ENCODE results near the gene AGTRAP. TPM values are rescaled to one million over a fixed set of nuclear protein-coding genes. Genes with fewer than 3 reads are reported as not detected.
A peak's percentile ranks its signal among the peaks of the same experiment; 100 is the strongest.

The AGTRAP gene
- total and polyA plus RNA-seq, 7 experiments from 2014 or later = 28.2 to 108 (median 36.2) TPM

DNA sequence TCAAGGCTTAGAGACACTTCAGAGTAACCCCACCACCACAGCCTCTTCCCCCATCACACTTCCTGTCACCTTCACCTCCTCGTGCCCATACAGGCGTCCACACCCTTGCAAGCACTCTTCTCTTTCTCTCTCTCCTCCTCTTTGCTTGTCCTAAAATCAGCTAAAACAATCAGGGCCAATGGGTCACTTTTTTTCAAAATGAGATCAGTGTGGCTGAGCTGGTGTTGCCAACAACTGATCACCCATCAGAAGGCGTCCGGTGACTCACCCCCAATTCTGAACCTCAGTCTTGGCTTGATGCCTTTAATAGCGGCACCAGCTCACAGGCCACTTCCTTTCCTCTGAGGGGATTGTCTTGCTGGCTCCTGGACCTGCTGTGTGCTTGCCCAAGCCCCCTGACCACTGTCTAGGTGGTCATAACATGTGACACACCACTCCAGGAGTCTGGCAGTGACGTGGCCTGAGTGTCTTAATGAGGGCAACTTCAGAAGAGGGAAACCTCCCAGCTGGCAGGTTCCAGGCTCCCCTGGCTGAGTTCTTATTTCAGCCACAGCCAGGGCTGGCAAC, 42.8 kb upstream of the AGTRAP start:
- no peaks in the 10 kb centered on the region for H3K36me3 ChIP-seq (ENCODE audit: control insufficient read depth in 2 of 3, insufficient read depth in 3 of 3, low read length in 3 of 3)
- intact Hi-C loops (cut with micrococcal nuclease) = no loop called here
- no peak overlapping the region for H3K27ac ChIP-seq (ENCODE audit: low read depth, low read length)
- H3K9me3 ChIP-seq (ENCODE audit: control insufficient read depth in 2 of 3, low read length in 3 of 3) = no peaks in the 10 kb centered on the region
- CTCF ChIA-PET = no interaction called here
- H3K4me1 ChIP-seq (ENCODE audit: control insufficient read depth in 2 of 2, insufficient read depth in 2 of 2, low read length in 2 of 2) = peaks cover 11 to 24% of the 10 kb centered on the region in 2 donors
- no peaks in the 10 kb centered on the region for H3K27me3 ChIP-seq (ENCODE audit: control insufficient read depth in 2 of 2, insufficient read depth in 2 of 2, low read length in 2 of 2)
- peaks cover 0 to 2% (median 0%) of the 10 kb centered on the region in 5 donors for H3K36me3 Mint-ChIP-seq
- H3K4me3 Mint-ChIP-seq = peak overlapping the region; percentile 16 to 92 (median 64)
- peak; percentile 72 for ATAC-seq
- peaks cover 35 to 60% (median 38%) of the 10 kb centered on the region in 5 donors for H3K27me3 Mint-ChIP-seq
- H3K4me3 ChIP-seq (ENCODE audit: low read length) = no peak overlapping the region
- peak overlapping the region in 3 of 9 donors; percentile 13 to 67 (median 59) for H3K27ac Mint-ChIP-seq
- POLR2A ChIA-PET = interaction anchor here (0.6 kb wide), 1 partner anchor 1893 kb away, joined by 4 read pairs; no protein-coding TSS in a partner anchor
- H3K4me1 Mint-ChIP-seq = peaks cover 20 to 33% (median 23%) of the 10 kb centered on the region in 7 donors
- peaks cover 0 to 1% (median 0%) of the 10 kb centered on the region in 11 donors for H3K9me3 Mint-ChIP-seq
- peak in 5 of 9 donors; percentile 16 to 29 (median 17) for DNase-seq

DNA sequence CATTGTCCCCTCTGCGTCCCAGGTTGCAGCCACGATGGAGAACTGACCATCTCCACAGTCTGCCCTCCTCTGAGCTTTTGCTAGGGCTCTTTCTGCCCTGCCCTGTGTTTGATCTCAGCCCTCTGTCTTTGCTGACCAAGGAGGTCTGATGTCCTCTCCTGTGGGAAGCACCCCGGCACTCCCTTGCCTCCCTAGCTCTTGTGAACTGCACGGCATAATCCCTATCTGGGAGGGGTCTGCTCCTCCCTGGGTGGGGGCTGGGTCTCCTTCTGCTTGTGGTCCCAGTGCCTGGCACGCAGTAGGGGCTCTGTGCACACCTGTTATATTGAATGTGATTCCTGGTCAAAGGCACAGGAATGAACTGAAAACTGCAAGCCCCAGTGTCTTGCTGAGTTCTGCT, 42.0 kb upstream of the AGTRAP start:
- Histone ChIP-seq H3K27me3 (ENCODE audit: control insufficient read depth in 2 of 2, insufficient read depth in 2 of 2, low read length in 2 of 2) (no peaks in the 10 kb centered on the region), H3K27ac (ENCODE audit: low read depth, low read length) (no peak overlapping the region), H3K4me1 (ENCODE audit: control insufficient read depth in 2 of 2, insufficient read depth in 2 of 2, low read length in 2 of 2) (peaks cover 11 to 24% of the 10 kb centered on the region in 2 donors), H3K9me3 (ENCODE audit: control insufficient read depth in 2 of 3, low read length in 3 of 3) (no peaks in the 10 kb centered on the region), H3K4me3 (ENCODE audit: low read length) (no peak overlapping the region), H3K36me3 (ENCODE audit: control insufficient read depth in 2 of 3, insufficient read depth in 3 of 3, low read length in 3 of 3) (no peaks in the 10 kb centered on the region)
- ATAC-seq (no peak), DNase-seq (no peak)
- Mint-ChIP-seq H3K36me3 (peaks cover 0 to 2% (median 0%) of the 10 kb centered on the region in 5 donors), H3K4me1 (peaks cover 20 to 33% (median 23%) of the 10 kb centered on the region in 7 donors), H3K4me3 (peak overlapping the region in 5 of 10 donors; percentile 9 to 63 (median 22)), H3K9me3 (peaks cover 0 to 1% (median 0%) of the 10 kb centered on the region in 11 donors), H3K27ac (peak overlapping the region in 1 of 9 donors; percentile 13), H3K27me3 (peaks cover 28 to 58% (median 34%) of the 10 kb centered on the region in 5 donors)
- ChIA-PET CTCF (interaction anchor here (0.5 kb wide), 1 partner anchor 37 kb away, joined by 3 read pairs; no protein-coding TSS in a partner anchor), POLR2A (no interaction called here)
- intact Hi-C loops (cut with micrococcal nuclease) = no loop called here

DNA sequence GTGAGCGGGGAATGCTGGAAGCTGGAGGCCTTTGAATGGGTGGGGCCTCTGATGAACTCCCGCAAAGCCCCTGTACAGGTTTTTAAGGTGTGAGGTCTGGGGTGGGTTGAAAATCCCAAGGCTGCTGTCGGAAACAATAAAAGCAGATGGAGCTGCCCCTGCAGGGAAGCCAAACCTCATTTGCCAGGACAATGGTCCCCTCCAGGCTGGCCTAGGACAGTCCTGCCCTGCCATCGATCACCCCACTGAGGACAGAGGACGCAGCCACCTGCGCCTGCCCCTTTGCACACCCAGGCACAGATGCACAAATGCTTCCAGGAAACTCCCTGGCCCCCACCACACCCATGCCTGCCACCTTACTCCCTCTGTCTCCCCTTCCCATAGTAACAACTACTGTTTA, 40.1 kb upstream of the AGTRAP start:
- Mint-ChIP-seq H3K27ac (peak overlapping the region in 1 of 9 donors; percentile 25), H3K27me3 (peaks cover 15 to 43% (median 21%) of the 10 kb centered on the region in 5 donors), H3K36me3 (peaks cover 0 to 2% (median 0%) of the 10 kb centered on the region in 5 donors), H3K4me3 (no peak overlapping the region), H3K9me3 (peaks cover 0 to 1% (median 0%) of the 10 kb centered on the region in 11 donors), H3K4me1 (peaks cover 14 to 22% (median 16%) of the 10 kb centered on the region in 7 donors)
- peaks cover 6 to 19% of the 10 kb centered on the region in 2 donors for H3K4me1 ChIP-seq (ENCODE audit: control insufficient read depth in 2 of 2, insufficient read depth in 2 of 2, low read length in 2 of 2)
- intact Hi-C loops (cut with micrococcal nuclease) = no loop called here
- no peaks in the 10 kb centered on the region for H3K36me3 ChIP-seq (ENCODE audit: control insufficient read depth in 2 of 3, insufficient read depth in 3 of 3, low read length in 3 of 3)
- ChIA-PET POLR2A (no interaction called here), CTCF (no interaction called here)
- no peak for DNase-seq
- ATAC-seq = no peak
- H3K9me3 ChIP-seq (ENCODE audit: control insufficient read depth in 2 of 3, low read length in 3 of 3) = no peaks in the 10 kb centered on the region
- H3K4me3 ChIP-seq (ENCODE audit: low read length) = no peak overlapping the region
- no peaks in the 10 kb centered on the region for H3K27me3 ChIP-seq (ENCODE audit: control insufficient read depth in 2 of 2, insufficient read depth in 2 of 2, low read length in 2 of 2)
- H3K27ac ChIP-seq (ENCODE audit: low read depth, low read length) = no peak overlapping the region

DNA sequence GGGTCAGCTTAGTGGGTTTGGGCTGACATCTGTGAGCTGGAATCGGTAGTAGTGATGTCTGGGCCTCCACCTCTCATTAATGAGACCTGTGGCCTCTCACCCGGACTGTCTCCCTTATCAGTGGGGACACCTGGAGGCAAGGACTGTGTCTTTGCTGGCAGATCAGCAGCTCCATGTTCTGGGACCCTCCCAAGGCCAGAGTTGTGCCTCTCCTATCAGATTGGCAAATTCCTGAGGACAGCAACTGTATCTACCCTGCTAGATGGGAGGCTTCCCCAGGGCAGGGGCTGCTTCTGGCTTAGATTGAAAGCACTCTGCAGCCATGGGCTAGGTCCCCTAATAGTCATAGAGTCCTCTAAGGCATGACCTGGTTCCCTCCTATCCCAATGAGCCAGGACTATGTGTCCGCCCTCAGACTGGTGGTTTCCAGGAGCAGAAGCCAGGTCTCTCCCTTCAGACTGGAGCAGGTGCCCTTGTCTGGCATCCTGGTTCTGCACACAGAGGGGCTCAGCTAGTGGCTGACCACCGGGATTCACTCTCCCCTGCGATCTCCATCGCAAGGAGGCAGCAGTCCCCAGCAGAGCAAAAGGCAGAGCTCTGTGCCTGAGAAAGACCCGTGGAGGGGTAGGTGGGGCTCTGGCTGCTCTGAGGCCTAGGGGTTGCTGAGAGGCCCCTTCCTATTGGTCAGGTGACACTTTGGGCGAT, 38.6 kb upstream of the AGTRAP start:
- ChIA-PET POLR2A (no interaction called here), CTCF (interaction anchor here (0.7 kb wide), 1 partner anchor 1291 kb away, joined by 4 read pairs; no protein-coding TSS in a partner anchor)
- DNase-seq (no peak), ATAC-seq (no peak)
- Mint-ChIP-seq H3K4me1 (peaks cover 9 to 18% (median 14%) of the 10 kb centered on the region in 7 donors), H3K27ac (no peak overlapping the region), H3K4me3 (no peak overlapping the region), H3K9me3 (peaks cover 0 to 1% (median 0%) of the 10 kb centered on the region in 11 donors), H3K36me3 (peaks cover 0 to 2% (median 0%) of the 10 kb centered on the region in 5 donors), H3K27me3 (peaks cover 14 to 44% (median 18%) of the 10 kb centered on the region in 5 donors)
- H3K9me3 ChIP-seq (ENCODE audit: control insufficient read depth in 2 of 3, low read length in 3 of 3) = no peaks in the 10 kb centered on the region
- H3K4me3 ChIP-seq (ENCODE audit: low read length) = no peak overlapping the region
- H3K27ac ChIP-seq (ENCODE audit: low read depth, low read length) = no peak overlapping the region
- no peaks in the 10 kb centered on the region for H3K27me3 ChIP-seq (ENCODE audit: control insufficient read depth in 2 of 2, insufficient read depth in 2 of 2, low read length in 2 of 2)
- intact Hi-C loops (cut with micrococcal nuclease) = no loop called here
- no peaks in the 10 kb centered on the region for H3K36me3 ChIP-seq (ENCODE audit: control insufficient read depth in 2 of 3, insufficient read depth in 3 of 3, low read length in 3 of 3)
- H3K4me1 ChIP-seq (ENCODE audit: control insufficient read depth in 2 of 2, insufficient read depth in 2 of 2, low read length in 2 of 2) = peaks cover 4 to 13% of the 10 kb centered on the region in 2 donors

DNA sequence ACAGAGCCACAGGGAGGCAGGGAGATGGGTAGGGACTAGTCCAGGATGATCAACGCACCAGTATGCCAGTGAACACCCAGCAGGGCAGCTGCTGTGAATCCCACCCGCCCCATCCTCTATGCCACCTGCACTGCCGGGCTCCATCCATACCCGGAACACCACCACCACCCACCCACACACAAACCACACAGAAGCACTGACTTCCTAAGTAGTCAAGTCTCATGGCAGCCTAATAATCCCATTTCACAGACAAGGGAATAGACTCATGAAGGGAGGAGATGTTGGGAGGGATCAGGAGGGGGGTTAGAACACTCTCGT, 38.1 kb upstream of the AGTRAP start:
- ChIA-PET CTCF (no interaction called here), POLR2A (no interaction called here)
- no peak overlapping the region for H3K4me3 Mint-ChIP-seq
- no peaks in the 10 kb centered on the region for H3K27me3 ChIP-seq (ENCODE audit: control insufficient read depth in 2 of 2, insufficient read depth in 2 of 2, low read length in 2 of 2)
- H3K27ac ChIP-seq (ENCODE audit: low read depth, low read length) = no peak overlapping the region
- H3K4me3 ChIP-seq (ENCODE audit: low read length) = no peak overlapping the region
- no peaks in the 10 kb centered on the region for H3K36me3 ChIP-seq (ENCODE audit: control insufficient read depth in 2 of 3, insufficient read depth in 3 of 3, low read length in 3 of 3)
- no peaks in the 10 kb centered on the region for H3K9me3 ChIP-seq (ENCODE audit: control insufficient read depth in 2 of 3, low read length in 3 of 3)
- H3K9me3 Mint-ChIP-seq = peaks cover 0 to 1% (median 0%) of the 10 kb centered on the region in 11 donors
- peaks cover 0 to 2% (median 0%) of the 10 kb centered on the region in 5 donors for H3K36me3 Mint-ChIP-seq
- ATAC-seq = no peak
- peaks cover 11 to 39% (median 13%) of the 10 kb centered on the region in 5 donors for H3K27me3 Mint-ChIP-seq
- H3K4me1 ChIP-seq (ENCODE audit: control insufficient read depth in 2 of 2, insufficient read depth in 2 of 2, low read length in 2 of 2) = peaks cover 0 to 8% of the 10 kb centered on the region in 2 donors
- H3K4me1 Mint-ChIP-seq = peaks cover 4 to 12% (median 9%) of the 10 kb centered on the region in 7 donors
- intact Hi-C loops (cut with micrococcal nuclease) = no loop called here
- peak overlapping the region in 1 of 9 donors; percentile 7 for H3K27ac Mint-ChIP-seq
- no peak for DNase-seq

DNA sequence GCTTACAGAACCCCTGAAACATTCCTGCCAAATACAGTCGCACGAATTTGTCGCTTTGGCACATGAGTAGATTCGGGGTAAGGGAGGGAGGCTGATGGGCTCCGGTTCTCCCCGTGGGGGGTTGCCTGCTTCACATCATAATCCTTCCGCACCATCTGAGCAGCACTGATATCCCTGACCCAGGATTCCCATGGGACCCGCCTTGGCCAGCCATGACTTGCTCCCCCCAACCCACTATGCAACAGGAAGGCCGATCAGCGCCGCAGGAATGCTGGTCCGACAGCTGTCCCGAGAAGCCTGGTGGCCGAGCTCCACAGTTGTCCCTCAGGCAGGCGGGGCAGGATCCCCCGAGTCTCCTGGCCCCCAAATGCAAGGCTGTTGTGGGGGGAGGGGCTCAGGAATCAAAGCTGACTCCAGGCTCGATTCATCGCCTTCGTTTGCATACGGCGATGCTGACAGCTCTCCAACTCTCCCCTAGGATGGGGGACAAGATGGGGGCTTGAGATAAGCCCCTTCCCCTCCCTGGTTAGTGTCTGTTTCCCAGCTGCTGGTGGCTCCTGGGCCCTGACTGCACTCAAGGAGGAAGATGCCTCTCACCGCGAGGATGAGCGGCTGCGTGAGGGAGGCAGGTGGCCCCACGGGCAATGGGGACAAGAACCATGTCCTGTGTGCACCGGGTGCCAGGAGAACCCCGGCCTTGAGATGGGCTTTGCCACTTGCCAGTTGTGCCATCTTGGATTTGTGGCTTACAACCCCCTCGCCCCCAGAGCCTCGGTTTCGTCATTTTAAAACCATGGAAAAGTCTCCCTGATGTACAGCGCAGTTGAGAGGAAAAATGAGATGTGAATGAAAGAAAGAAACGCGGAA, 35.1 kb upstream of the AGTRAP start:
- Histone ChIP-seq H3K27me3 (ENCODE audit: control insufficient read depth in 2 of 2, insufficient read depth in 2 of 2, low read length in 2 of 2) (no peaks in the 10 kb centered on the region), H3K9me3 (ENCODE audit: control insufficient read depth in 2 of 3, low read length in 3 of 3) (no peaks in the 10 kb centered on the region), H3K36me3 (ENCODE audit: control insufficient read depth in 2 of 3, insufficient read depth in 3 of 3, low read length in 3 of 3) (no peaks in the 10 kb centered on the region), H3K4me1 (ENCODE audit: control insufficient read depth in 2 of 2, insufficient read depth in 2 of 2, low read length in 2 of 2) (no peaks in the 10 kb centered on the region), H3K4me3 (ENCODE audit: low read length) (no peak overlapping the region), H3K27ac (ENCODE audit: low read depth, low read length) (no peak overlapping the region)
- H3K4me3 Mint-ChIP-seq = no peak overlapping the region
- ATAC-seq (no peak), DNase-seq (no peak)
- intact Hi-C loops (cut with micrococcal nuclease) = no loop called here
- peaks cover 0 to 2% (median 0%) of the 10 kb centered on the region in 11 donors for H3K9me3 Mint-ChIP-seq
- ChIA-PET POLR2A (no interaction called here), CTCF (no interaction called here)
- H3K27me3 Mint-ChIP-seq = peaks cover 0 to 25% (median 7%) of the 10 kb centered on the region in 5 donors
- no peak overlapping the region for H3K27ac Mint-ChIP-seq
- H3K4me1 Mint-ChIP-seq = peaks cover 0 to 1% (median 0%) of the 10 kb centered on the region in 7 donors
- no peaks in the 10 kb centered on the region for H3K36me3 Mint-ChIP-seq

Data from naive thymus-derived CD4-positive, alpha-beta T cell (primary cell).